HG03025 (cell line): ENCODE data around the gene UCK2.

Experiments
- ATAC-seq: cut with Tn5 transposase; IDR thresholded peaks from one replicate; pipeline ENCODE4 v1.9.1; 2021; ENCODE audit warnings: mild to moderate bottlenecking, moderate library complexity; ENCODE audit not compliant: unreplicated experiment, low FRiP score

UCK2 gene

DNA sequence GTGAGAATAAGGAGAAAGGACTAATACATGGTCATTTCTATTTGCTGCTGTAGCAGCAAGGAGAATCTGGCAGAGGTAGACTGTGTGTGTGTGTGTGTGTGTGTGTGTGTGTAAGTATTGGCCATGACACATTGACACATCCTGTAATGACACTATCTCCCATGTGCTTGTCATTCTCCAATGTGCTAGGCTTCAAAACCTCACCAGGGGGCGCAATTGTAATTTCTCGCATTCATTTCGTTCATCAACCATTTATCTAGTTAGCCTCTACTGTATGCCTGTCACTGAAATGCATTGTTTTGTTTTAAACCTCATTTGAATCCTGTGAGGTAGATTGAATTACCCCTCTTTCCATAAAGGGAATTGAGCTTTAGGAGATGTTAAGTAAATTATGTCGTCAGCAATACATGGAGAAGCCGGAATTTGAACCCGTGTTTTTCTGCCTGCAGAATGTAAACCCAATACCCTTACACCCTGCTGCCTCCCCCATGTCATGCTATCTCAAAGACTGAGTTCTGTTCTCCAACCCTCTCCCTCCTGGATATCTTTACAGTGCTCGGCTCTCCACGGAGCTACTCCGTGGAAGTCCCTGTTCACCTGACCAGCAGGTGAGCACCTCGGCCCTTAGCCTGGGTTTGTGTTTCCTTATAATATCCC is 100.8 kb downstream of the UCK2 start:
- no peak for ATAC-seq

DNA sequence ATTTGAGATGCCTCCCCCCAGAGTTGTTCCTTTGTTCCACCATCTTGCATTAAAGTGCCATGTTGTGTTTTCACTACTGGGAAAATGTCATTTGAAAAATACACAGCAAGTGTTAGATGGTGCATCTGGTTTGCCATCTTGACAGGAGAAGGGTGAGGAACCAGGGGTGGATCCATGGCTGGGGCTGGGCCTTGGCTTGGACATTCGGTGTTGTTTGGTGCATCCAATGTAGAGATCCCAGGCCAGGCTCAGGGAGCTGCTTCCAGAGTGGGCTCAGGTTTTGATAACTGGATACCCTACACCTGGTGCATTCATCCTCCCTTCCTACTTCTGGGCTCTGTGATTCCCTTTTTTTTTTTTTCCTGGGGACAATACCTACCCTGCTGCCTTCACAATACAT is 103.5 kb downstream of the UCK2 start:
- no peak for ATAC-seq

DNA sequence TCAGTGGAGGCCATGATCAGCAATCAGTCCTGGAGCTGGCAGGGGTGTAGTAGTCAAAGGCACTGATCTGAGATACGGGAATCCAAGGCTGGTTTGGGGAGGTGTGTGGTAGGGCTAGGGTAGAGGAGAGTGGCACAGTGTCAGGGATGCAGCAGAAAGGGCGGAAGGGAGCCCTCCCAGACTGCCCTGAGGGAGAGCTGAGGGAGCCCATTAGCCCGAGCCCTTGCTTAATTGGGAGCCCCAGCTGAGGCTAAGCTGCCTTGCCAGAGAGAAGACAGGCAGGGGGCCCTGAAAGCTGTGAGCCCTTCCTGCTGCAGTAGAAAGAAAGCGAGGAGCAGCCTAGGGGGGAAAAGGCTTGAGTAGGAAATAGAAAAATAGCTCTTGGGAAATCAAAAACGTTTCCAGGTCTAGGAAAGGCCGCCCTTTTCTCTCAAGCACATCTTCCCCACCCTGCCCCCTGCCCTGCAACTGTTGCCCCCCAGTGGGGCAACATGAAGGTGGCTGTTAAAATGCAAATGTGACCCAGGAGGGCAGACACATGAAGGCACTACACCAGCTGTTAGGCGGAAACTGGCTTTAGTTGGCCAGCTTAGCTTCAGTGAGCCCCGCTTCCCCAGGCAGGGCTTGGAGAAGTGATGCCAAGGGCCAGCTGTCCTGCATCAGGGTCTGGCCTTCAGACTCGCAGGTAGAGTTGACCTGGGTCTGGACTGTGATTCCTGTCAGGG is 106.2 kb downstream of the UCK2 start:
- ATAC-seq: no peak

DNA sequence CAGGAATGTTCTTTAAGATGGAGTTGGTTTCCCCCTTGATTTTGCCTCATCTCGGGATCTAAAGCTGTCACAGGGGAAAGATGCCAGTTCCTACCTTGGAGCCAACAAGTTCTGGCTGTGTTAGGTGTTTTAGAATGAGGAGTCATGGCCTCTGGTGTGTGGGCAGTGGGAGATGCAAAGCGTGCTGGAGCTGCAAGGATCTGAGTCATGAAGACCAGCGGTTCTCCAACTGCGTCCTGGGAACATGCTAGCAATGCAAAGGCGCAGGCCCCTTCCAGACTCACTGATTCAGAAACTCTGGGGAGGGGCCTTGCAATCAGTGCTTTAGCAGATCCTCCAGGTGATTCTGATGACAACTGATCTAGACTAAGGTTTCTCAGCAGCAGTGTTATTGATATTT is 109.1 kb downstream of the UCK2 start:
- ATAC-seq: no peak

DNA sequence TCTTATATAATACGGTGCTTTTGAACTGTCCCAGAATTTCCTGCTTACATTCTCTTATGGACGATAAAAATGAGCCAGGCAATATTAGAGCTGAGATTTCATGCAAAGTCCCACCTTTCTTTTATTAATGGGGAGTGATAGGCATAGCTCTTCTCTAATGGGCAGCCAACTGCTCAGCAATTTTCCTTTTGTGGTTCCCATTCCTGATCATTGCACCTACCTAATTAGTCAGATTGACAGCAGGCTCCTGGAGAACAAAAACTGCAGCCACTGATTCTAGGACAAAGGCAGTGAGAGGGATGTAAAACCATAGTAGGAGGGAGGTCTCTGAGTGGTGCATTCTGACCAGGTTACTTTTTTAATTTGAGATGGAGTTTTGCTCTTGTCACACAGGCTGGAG is 110.4 kb downstream of the UCK2 start:
- ATAC-seq: no peak

DNA sequence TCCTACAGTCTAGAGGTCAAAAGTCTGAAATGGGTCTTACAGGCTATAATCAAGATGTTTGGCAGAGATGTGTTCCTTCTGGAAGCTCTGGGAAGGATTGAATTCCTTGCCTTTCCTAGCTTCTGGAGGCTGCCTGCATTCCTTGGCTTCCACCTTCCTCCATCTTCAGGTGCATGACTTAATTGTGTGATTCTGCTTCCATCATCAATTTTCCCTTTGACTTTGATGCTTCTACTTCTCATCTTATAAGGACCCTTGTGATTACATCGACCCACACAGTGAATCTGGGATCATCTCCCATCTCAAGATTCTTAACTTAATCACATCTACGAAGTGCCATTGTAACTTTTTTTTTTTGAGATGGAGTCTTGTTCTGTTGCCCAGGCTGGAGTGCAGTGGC is 111.4 kb downstream of the UCK2 start:
- ATAC-seq: no peak

DNA sequence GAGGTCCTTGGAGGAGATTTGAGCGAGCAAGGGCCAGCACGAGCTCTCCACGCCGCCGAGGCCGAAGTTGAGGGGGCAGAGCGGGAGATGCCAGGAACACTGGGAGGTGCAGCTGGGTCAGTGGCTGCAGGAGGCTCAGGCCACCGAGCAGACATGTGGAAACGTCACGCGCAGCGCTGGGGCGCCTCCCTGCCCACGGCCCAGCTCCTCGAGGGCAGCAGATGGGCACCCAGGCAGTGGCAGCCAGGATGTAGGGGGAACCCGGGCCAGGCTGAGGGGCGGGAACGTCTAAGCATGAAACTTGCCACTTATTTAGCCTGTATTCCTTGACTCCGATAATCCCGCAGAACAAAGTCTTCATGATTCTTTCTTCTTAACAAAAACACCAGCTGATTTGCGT is 114.1 kb downstream of the UCK2 start:
- ATAC-seq: no peak

DNA sequence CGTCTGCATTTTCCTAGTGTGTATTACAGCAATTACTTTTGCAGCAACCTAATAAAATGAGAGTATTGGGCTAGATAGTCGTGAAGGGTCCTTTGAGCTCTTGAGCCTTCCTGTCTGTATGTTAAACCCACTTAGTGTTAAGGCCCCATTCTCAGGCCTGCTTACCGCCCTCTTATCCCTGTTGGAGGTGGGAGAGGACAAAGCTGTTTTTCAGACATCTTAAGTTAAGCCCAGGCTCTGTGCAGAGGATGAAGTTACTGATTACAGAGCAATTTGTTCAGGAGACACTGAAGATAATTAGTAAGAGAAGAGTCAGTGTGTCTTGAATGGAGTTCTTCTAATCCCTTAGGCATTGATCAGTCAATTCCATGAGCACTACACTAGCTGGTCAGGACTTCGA is 114.6 kb downstream of the UCK2 start:
- no peak for ATAC-seq

DNA sequence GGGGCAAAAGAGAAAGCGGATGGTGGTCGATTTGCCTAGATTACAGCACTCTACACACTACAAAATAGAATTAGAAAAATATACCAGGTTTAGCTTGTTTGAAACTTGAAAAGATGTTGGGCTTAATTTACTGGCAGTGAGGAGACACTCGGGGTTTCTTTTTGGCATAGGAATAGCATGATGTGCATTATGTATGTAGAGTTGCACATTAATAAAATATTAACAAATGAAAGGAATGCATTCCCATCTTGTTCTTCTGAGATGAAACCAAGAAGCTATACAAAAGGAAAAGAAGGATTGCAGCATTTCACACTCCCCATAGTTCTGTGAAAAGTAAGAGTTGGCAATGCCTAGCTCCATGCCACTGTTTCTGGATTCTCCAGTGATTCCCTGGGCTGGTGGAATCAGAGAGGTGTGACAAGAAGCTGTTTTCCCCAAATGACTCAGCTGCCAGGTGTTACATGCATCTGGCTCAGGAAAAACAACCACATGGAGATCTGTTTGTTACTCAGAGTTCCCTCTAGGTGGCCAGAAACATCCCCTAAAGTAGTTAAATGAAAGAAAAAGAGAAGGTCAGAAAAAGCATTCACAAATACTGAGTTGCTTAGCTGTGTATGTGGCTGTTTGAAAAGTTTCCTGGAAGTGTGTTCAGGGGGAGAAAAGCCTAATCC is 115.6 kb downstream of the UCK2 start:
- no peak for ATAC-seq

DNA sequence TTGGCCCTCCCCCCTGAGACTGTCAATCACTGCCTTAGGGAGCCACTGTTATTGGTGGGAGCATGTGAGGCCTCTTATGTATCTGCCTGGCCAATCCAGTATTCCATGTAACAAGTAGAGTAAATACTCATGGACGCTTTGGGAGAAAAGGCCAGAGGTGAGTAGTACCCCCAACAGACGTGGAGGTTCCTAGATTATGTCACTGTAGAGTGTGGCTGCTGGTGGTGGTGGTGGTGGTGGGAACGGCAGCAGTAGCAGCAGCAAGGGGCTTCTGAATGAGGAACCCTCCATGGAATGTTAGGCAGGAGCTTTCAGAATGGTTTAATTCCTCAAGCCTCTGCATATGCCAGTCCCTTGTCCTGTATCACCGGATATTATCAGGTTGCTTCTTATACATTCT is 118.5 kb downstream of the UCK2 start:
- ATAC-seq: no peak

DNA sequence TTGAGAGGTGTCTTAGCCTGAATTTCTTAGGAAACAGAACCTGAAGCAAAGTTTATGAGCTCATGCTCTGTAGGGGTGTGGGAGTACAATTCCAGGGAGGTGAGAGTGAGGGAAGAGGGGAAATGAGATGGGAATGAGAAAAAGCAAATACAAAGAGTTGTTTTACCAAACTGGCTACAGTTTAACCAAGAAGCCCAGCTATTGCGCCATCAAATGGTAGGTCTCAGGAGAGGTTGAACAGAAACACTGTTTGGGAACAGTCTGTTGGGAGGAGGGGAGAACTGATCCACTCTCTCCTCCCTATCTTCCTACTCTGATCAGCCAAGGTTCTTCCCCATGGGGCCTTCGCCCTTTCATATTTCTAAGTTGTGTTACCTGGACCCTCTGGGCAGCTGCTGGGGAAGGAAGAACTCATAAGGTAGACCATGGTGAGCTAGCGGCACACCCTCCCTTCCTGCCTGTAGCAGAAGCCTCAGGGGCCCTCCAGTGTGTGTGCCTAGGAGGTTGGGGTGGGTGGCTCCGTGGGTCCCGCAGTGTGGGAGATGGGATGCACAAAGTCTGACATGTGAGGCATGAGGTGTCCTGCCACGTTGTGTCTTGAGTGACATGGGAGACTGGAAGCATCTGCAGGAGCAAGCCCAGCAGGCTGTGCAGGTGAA is 120.5 kb downstream of the UCK2 start:
- ATAC-seq: no peak

DNA sequence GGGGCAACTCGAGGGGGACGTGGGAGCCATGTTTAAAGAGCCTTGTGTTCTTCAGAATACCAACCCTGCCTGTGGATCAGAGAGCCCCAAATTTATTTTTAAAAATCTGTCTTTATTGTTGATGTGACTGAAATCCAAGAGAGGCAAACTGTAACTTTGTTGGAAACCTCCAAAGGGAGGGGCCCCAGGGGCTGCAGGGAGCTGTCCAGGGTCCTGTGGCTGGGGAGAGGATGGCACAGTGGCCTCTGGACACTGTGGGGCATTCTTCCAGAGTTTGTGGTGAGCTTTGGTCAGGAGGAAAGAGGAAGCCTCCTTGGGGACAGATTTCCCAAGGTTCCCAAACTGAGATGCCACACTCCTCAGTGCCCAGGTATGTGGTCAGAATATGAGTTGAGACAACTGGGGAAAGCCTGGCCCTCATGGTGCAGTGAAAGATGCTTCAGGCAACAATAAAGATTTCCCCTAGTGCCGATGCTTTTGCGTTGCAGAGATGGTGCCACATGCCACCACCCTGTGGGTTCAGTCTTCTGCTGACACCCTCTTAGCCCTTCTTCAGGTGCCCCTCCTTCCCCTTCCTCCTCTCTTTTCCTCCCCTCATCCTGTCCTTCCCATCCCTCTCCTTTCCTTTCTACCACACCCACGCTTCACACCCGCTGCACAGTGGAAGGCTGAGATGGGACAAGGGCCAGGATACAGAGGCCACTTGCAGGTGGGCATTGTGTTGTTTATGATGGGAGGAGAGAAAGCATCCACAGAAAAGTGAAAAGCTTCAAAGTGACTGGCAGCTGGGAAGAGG is 122.1 kb downstream of the UCK2 start:
- no peak for ATAC-seq

DNA sequence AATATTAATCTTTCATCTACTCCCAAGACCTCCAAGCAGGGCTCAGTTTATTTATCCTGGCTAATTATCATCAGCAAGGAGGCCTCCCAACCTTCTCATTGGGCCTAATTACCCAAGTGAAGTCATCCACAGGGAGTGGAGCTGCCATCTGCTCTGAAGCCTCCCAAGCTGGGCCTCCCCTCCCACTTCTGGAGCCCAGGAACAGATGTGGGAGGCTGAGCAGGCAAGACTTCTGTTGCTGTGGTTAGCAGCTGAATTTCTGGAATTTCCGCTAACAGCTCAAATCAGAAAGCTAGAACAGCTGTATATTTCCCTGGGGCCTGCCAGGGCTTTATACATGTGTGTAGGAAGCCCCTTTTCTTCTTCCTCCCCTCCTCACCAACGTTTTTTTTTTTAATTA is 127.5 kb downstream of the UCK2 start:
- no peak for ATAC-seq

DNA sequence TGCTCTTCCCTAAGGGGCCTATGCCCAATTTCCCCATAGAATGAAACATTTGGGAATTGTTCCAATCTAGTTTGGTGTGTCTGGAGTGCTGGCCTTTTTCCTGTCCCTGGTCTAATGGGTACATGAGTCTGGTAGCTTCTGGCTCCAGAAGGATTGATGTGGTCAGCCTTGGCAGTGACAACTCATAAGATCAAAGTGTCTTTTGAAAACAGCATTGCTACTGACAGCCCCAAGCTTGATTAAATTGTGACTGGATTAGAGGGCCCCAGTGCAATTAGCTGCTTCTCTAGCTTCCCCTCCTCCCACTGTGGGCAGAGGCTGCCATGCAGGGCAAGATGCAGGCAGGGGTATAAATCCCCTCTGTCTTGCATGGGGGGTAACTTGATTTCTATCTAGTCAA is 130.9 kb downstream of the UCK2 start:
- no peak for ATAC-seq

DNA sequence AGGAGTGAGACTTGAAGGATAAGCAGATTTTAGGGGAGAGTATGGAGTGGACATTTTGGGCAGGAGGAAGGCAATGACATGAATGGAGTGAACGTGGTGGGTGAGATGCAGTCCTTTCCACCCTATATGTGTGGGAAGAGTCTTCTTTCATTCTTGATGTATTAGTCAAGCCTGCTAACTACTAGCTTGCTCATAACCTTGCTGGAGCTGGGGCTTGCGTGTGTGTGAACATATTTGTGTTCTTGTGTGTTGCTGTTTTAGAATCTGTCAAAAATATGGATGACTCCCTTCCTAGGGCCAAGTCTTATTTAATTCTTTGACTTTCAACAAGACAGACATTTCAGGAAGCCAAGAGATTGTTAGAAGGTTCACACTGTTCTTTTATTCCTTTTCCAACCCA is 132.7 kb downstream of the UCK2 start:
- ATAC-seq: no peak

DNA sequence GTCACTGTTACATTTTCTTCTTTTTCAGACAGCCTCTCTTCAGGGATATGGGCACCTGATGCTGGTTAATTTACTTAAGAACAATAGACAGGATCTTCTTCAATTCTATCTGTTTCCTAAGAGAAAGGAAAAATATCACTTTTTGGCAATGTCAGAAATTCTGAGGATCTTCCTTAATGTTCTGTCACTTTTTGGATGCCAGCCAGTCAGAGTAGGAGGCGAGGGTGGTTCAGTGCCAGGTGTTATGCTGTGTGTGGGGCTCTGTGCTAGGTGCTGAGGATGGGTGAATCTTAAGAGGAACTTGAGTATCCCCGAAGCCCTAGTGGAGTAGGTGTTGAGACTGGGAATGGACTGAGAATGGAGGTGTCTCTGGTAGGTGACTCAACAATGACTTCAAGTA is 133.5 kb downstream of the UCK2 start:
- ATAC-seq: no peak
